ENCODE results near the gene LHPP. TPM values are rescaled to one million over a fixed set of nuclear protein-coding genes. Genes with fewer than 3 reads are reported as not detected.
"Not testable (repeated sequence)": the region's sequence is repeated elsewhere in the genome, so short reads cannot be mapped to it uniquely, and the experiment has no call there.

LHPP gene
- polyA plus RNA-seq, 1 experiment = 7.1 TPM

GRCh38 chr10:124606822-124607221 lies 145.2 kb downstream of the LHPP start:
- no peak for DNase-seq (ENCODE audit: low read depth, low spot score)
- Histone ChIP-seq H3K4me3 (ENCODE audit: low read depth, low read length) (no peak overlapping the region), H3K27ac (ENCODE audit: low read depth, low read length) (no peak overlapping the region), H3K9me3 (ENCODE audit: control insufficient read depth, insufficient read depth, low read length) (no peaks in the 10 kb centered on the region; the same call in 1 of the 2 replicates), H3K27me3 (ENCODE audit: control insufficient read depth, insufficient read depth, low read length) (peaks cover 2% of the 10 kb centered on the region)
- TF ChIP-seq, protein P1, sequence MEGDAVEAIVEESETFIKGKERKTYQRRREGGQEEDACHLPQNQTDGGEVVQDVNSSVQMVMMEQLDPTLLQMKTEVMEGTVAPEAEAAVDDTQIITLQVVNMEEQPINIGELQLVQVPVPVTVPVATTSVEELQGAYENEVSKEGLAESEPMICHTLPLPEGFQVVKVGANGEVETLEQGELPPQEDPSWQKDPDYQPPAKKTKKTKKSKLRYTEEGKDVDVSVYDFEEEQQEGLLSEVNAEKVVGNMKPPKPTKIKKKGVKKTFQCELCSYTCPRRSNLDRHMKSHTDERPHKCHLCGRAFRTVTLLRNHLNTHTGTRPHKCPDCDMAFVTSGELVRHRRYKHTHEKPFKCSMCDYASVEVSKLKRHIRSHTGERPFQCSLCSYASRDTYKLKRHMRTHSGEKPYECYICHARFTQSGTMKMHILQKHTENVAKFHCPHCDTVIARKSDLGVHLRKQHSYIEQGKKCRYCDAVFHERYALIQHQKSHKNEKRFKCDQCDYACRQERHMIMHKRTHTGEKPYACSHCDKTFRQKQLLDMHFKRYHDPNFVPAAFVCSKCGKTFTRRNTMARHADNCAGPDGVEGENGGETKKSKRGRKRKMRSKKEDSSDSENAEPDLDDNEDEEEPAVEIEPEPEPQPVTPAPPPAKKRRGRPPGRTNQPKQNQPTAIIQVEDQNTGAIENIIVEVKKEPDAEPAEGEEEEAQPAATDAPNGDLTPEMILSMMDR (IDR thresholded peaks at IDR 0.05; ENCODE audit: low read depth, low read length) = no peak
- POLR2A ChIA-PET = no interaction called here
- CTCF ChIA-PET = no interaction called here

GRCh38 chr10:124607693-124608092 lies 146.1 kb downstream of the LHPP start:
- POLR2A ChIA-PET = no interaction called here
- Histone ChIP-seq H3K27me3 (ENCODE audit: control insufficient read depth, insufficient read depth, low read length) (peaks cover 2% of the 10 kb centered on the region), H3K27ac (ENCODE audit: low read depth, low read length) (no peak overlapping the region), H3K9me3 (ENCODE audit: control insufficient read depth, insufficient read depth, low read length) (no peaks in the 10 kb centered on the region; the same call in 1 of the 2 replicates), H3K4me3 (ENCODE audit: low read depth, low read length) (no peak overlapping the region)
- TF ChIP-seq, protein P1 (IDR thresholded peaks at IDR 0.05; ENCODE audit: low read depth, low read length) = no peak
- CTCF ChIA-PET = no interaction called here
- no peak for DNase-seq (ENCODE audit: low read depth, low spot score)

- CTCF ChIA-PET = interaction anchor here (1.2 kb wide), 1 partner anchor 133 kb away, joined by 5 read pairs; no protein-coding TSS in a partner anchor
- Histone ChIP-seq H3K27me3 (ENCODE audit: control insufficient read depth, insufficient read depth, low read length) (peaks cover 2% of the 10 kb centered on the region), H3K9me3 (ENCODE audit: control insufficient read depth, insufficient read depth, low read length) (no peaks in the 10 kb centered on the region; the same call in 1 of the 2 replicates), H3K27ac (ENCODE audit: low read depth, low read length) (no peak overlapping the region), H3K4me3 (ENCODE audit: low read depth, low read length) (no peak overlapping the region)
- POLR2A ChIA-PET = no interaction called here
- TF ChIP-seq, protein P1 (IDR thresholded peaks at IDR 0.05; ENCODE audit: low read depth, low read length) = no peak
- no peak for DNase-seq (ENCODE audit: low read depth, low spot score)
Observed at GRCh38 chr10:124608093-124608721, 146.6 kb downstream of the LHPP start.

DNA sequence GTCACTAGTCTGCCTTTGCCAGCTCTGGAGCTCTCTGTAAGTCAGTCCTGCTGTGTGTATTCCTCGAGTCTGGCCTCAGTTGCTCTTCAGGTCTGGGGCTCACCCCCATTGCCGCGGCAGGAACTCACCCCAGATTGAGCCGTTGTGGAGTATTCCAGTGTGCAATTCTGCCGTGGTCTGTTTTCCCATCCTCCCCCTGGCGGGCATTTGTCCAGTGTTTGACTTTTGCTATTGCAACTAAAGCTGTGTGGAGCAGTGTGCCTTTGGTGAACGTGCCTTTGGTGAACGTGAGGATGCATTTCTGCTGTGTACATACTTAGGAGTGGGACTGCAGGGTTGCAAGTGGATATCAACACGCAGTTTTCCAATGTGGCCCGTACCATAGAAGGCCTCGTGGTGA lies 148.1 kb downstream of the LHPP start:
- TF ChIP-seq, protein P1 (IDR thresholded peaks at IDR 0.05; ENCODE audit: low read depth, low read length) = no peak
- DNase-seq (ENCODE audit: low read depth, low spot score) = no peak
- Histone ChIP-seq H3K9me3 (ENCODE audit: control insufficient read depth, insufficient read depth, low read length) (no peaks in the 10 kb centered on the region; the same call in 1 of the 2 replicates), H3K4me3 (ENCODE audit: low read depth, low read length) (no peak overlapping the region), H3K27me3 (ENCODE audit: control insufficient read depth, insufficient read depth, low read length) (peaks cover 2% of the 10 kb centered on the region), H3K27ac (ENCODE audit: low read depth, low read length) (no peak overlapping the region)
- POLR2A ChIA-PET = no interaction called here
- CTCF ChIA-PET = interaction anchor here (1.2 kb wide), 1 partner anchor 131 kb away, joined by 5 read pairs; no protein-coding TSS in a partner anchor

GRCh38 chr10:124610186-124610585 lies 148.6 kb downstream of the LHPP start:
- DNase-seq (ENCODE audit: low read depth, low spot score); POLR2A ChIA-PET; CTCF ChIA-PET: not testable (repeated sequence)

DNA sequence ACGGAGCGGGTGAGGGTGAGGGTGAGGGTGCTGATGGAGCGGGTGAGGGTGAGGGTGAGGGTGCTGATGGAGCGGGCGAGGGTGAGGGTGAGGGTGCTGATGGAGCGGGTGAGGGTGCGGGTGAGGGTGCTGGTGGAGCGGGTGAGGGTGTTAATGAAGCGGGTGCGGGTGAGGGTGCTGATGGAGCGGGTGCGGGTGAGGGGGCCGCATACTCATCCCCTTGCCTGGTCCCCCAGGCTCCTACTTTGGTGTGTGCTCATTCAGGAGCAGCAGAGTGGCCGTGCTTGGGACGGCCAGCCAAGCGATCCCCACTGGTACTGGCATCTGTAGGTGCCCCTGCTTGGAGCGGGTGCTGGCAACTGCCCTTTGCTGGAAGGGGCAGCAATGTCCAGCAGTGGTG lies 149.2 kb downstream of the LHPP start:
- H3K27ac ChIP-seq (ENCODE audit: low read depth, low read length); DNase-seq (ENCODE audit: low read depth, low spot score); H3K27me3 ChIP-seq (ENCODE audit: control insufficient read depth, insufficient read depth, low read length); H3K9me3 ChIP-seq (ENCODE audit: control insufficient read depth, insufficient read depth, low read length); H3K4me3 ChIP-seq (ENCODE audit: low read depth, low read length); CTCF ChIA-PET; POLR2A ChIA-PET: not testable (repeated sequence)

More at GRCh38 chr10:124610186-124610585, 148.6 kb downstream of the LHPP start:
- H3K27ac ChIP-seq (ENCODE audit: low read depth, low read length); H3K27me3 ChIP-seq (ENCODE audit: control insufficient read depth, insufficient read depth, low read length); H3K9me3 ChIP-seq (ENCODE audit: control insufficient read depth, insufficient read depth, low read length); H3K4me3 ChIP-seq (ENCODE audit: low read depth, low read length): not testable (repeated sequence)
